Activated T-cell treated with anti-CD3 and anti-CD28 coated beads, Interleukin-2, amount 50 U/mL, for 4 hours (primary cell): ENCODE results near the gene RIMBP3B. TPM values are rescaled to one million over a fixed set of nuclear protein-coding genes. Genes with fewer than 3 reads are reported as not detected.

Experiments
- total RNA-seq, 3 donors: library from RNA; stranded (reverse); gene quantifications; one replicate each; pipeline ENCODE4 v1.2.1, GENCODE V29; 2021

The RIMBP3B gene
- total RNA-seq, 3 donors from 2014 or later = 0.20 to 0.61 TPM; not detected in 1

Other genes with a start within 250 kb of the RIMBP3B start
- 1 to 10 TPM; 8.1 to 8.8 (median 8.2) TPM for gene HIC2, start 33.6 kb downstream of the RIMBP3B start, total RNA-seq
- gene TMEM191C, start 83.6 kb downstream of the RIMBP3B start, total RNA-seq = under 1 TPM; 0.23 to 0.87 (median 0.53) TPM
- gene RIMBP3C, start 167.7 kb downstream of the RIMBP3B start, total RNA-seq = under 1 TPM in 2 of 3 donors, not detected in 1; 0.20 to 0.57 TPM
- 10 to 100 TPM; 73.5 to 79.2 (median 78.0) TPM for gene UBE2L3, start 184.0 kb downstream of the RIMBP3B start, total RNA-seq
- 10 to 100 TPM; 74.5 to 91.5 (median 91.4) TPM for gene YDJC, start 246.3 kb downstream of the RIMBP3B start, total RNA-seq
- 1 to 10 TPM in 1 of 3 donors, under 1 TPM in 2; 0.73 to 1.3 (median 0.86) TPM for gene CCDC116, start 249.0 kb downstream of the RIMBP3B start, total RNA-seq